Measurements from ENCODE around the gene ASPHD2.
A peak's percentile ranks its signal among the peaks of the same experiment; 100 is the strongest.

The ASPHD2 gene

GRCh38 chr22:26476705-26477340, 47.8 kb downstream of the ASPHD2 start:
- DNase-seq (ENCODE audit: low read depth), result peak; percentile 63

GRCh38 chr22:26477341-26477731, 48.3 kb downstream of the ASPHD2 start:
- DNase-seq (ENCODE audit: low read depth), result peak; percentile 23

GRCh38 chr22:26479043-26479791, 50.2 kb downstream of the ASPHD2 start:
- DNase-seq (ENCODE audit: low read depth), result no peak

- DNase-seq (ENCODE audit: low read depth), result no peak
Measured at GRCh38 chr22:26479792-26480610, 50.9 kb downstream of the ASPHD2 start.

- no peak for DNase-seq (ENCODE audit: low read depth)
Measured at GRCh38 chr22:26480611-26480932, 51.5 kb downstream of the ASPHD2 start.

GRCh38 chr22:26481112-26481693, 52.1 kb downstream of the ASPHD2 start:
- no peak for DNase-seq (ENCODE audit: low read depth)

GRCh38 chr22:26481694-26482093, 52.6 kb downstream of the ASPHD2 start:
- no peak for DNase-seq (ENCODE audit: low read depth)

- DNase-seq (ENCODE audit: low read depth), result no peak
Measured at GRCh38 chr22:26482161-26482560, 53.1 kb downstream of the ASPHD2 start.

- DNase-seq (ENCODE audit: low read depth), result no peak
Measured at GRCh38 chr22:26483043-26483438, 54.0 kb downstream of the ASPHD2 start.

GRCh38 chr22:26483439-26484359, 54.6 kb downstream of the ASPHD2 start, which contains the start of the genes HPS4 and SRRD:
Gene HPS4 (minus strand): TSS chr22:26483783. CDS start chr22:26481762, 2,021 bp downstream.
Gene SRRD (plus strand): TSS chr22:26483877. CDS start chr22:26483891, 14 bp downstream.
- DNase-seq (ENCODE audit: low read depth), result peak; percentile 89

- DNase-seq (ENCODE audit: low read depth), result no peak
Measured at GRCh38 chr22:26484360-26484706, 55.3 kb downstream of the ASPHD2 start.

- DNase-seq (ENCODE audit: low read depth), result no peak
Measured at GRCh38 chr22:26485013-26485412, 56.0 kb downstream of the ASPHD2 start.

GRCh38 chr22:26485806-26486390, 56.8 kb downstream of the ASPHD2 start:
- no peak for DNase-seq (ENCODE audit: low read depth)

GRCh38 chr22:26486394-26486793, 57.3 kb downstream of the ASPHD2 start:
- no peak for DNase-seq (ENCODE audit: low read depth)

GRCh38 chr22:26487996-26488395, 58.9 kb downstream of the ASPHD2 start:
- DNase-seq (ENCODE audit: low read depth), result no peak

- DNase-seq (ENCODE audit: low read depth), result no peak
Measured at GRCh38 chr22:26489447-26490036, 60.5 kb downstream of the ASPHD2 start.

GRCh38 chr22:26492220-26492619, 63.2 kb downstream of the ASPHD2 start:
- DNase-seq (ENCODE audit: low read depth), result no peak

GRCh38 chr22:26494506-26494905, 65.4 kb downstream of the ASPHD2 start:
- no peak for DNase-seq (ENCODE audit: low read depth)

Data from iris pigment epithelial cell (primary cell).